GM12878 (cell line): ENCODE results near the gene FMNL2. TPM values are rescaled to one million over a fixed set of nuclear protein-coding genes. Genes with fewer than 3 reads are reported as not detected.

Source experiments
- ATAC-seq: fragments of 200-7000 bp; cut with Tn5 transposase; 3 replicates; pipeline ENCODE4 v1.9.1; 2020; ENCODE audit warnings: mild to moderate bottlenecking, moderate library complexity
- BruUV-seq: library from RNA; stranded (reverse); fragments of 400-500 nt; replicated peaks from 2 replicates; lab custom pipeline; 2021; lab: Mats Ljungman, UMichigan
- CTCF ChIA-PET: fragments of 300-600 bp; sonication (Branson Sonifier 250); formaldehyde crosslinking; extraction: SDS; loops from one replicate; lab custom pipeline; 2021; ENCODE audit warnings: inconsistent platforms; lab: Yijun Ruan, JAX
- POLR2A ChIA-PET: fragments of 350-600 bp; formaldehyde crosslinking; extraction: SDS; loops from one replicate; lab custom pipeline; 2021; ENCODE audit warnings: inconsistent platforms; lab: Charles Lee
- RAD21 ChIA-PET: fragments of 300-600 bp; sonication (Branson Sonifier 250); formaldehyde crosslinking; loops from one replicate; lab custom pipeline; 2023; ENCODE audit warnings: antibody characterized with exemption; ENCODE audit not compliant: unreplicated experiment; lab: Charles Lee
- SMC1A ChIA-PET: fragments of 300-600 bp; sonication (Branson Sonifier 250); formaldehyde crosslinking; loops from one replicate; lab custom pipeline; 2023; ENCODE audit not compliant: unreplicated experiment, uncharacterized antibody; lab: Charles Lee
- DNase-seq: peaks from one replicate; pipeline ENCODE4 v3.0.0-alpha.2; 2011; ENCODE audit warnings: low read depth, low spot score
- FAIRE-seq: peaks from 3 replicates; lab custom pipeline; 2011; peaks lifted over from hg19 to GRCh38; lab: Jason Lieb, UNC
- H2AFZ ChIP-seq: 2 replicates; pipeline ENCODE4 v1.6.0; 2011; ENCODE audit warnings: low read depth, low read length, control low read depth; ENCODE audit not compliant: control insufficient read depth
- H3K27ac ChIP-seq: 2 replicates; pipeline ENCODE4 v1.5.1; 2011; ENCODE audit warnings: control low read depth; ENCODE audit not compliant: control insufficient read depth, insufficient read depth
- H3K27me3 ChIP-seq, 2 experiments: replicated peaks in 1 of 2; 2 replicates each; pipeline versions ENCODE4 v1.6.0 to v1.6.1; 2011; ENCODE audit warnings: low read length in 1 of 2; ENCODE audit not compliant: control insufficient read depth in 2 of 2, insufficient read depth in 2 of 2
- H3K36me3 ChIP-seq, 2 experiments: 2 replicates each; pipeline ENCODE4 v1.5.1; 2011; ENCODE audit warnings: low read length in 1 of 2; ENCODE audit not compliant: control insufficient read depth in 2 of 2, insufficient read depth in 2 of 2
- H3K4me1 ChIP-seq: 2 replicates; pipeline ENCODE4 v1.6.1; 2011; ENCODE audit warnings: mild to moderate bottlenecking, low read length, moderate library complexity, mixed read lengths; ENCODE audit not compliant: control insufficient read depth, insufficient read depth
- H3K4me2 ChIP-seq: 2 replicates; pipeline ENCODE4 v1.6.0; 2011; ENCODE audit warnings: control low read depth; ENCODE audit not compliant: control insufficient read depth, insufficient read depth
- H3K4me3 ChIP-seq: fragments of 200-600 bp; sonication (generic); 2 replicates; pipeline ENCODE4 v1.5.1; 2016
- H3K79me2 ChIP-seq: 2 replicates; pipeline ENCODE4 v1.6.0; 2011; ENCODE audit warnings: low read length; ENCODE audit not compliant: control insufficient read depth, insufficient read depth
- H3K9ac ChIP-seq: 2 replicates; pipeline ENCODE4 v1.8.0; 2011; ENCODE audit warnings: low read length, control low read depth, mixed read lengths; ENCODE audit not compliant: control insufficient read depth, insufficient read depth
- H3K9me3 ChIP-seq: replicated peaks from 3 replicates; pipeline ENCODE4 v1.5.1; 2011; ENCODE audit warnings: mild to moderate bottlenecking, low read length; ENCODE audit not compliant: control insufficient read depth, insufficient read depth
- H4K20me1 ChIP-seq: 2 replicates; pipeline ENCODE4 v1.6.0; 2011; ENCODE audit not compliant: control insufficient read depth, insufficient read depth
- IKZF2 ChIP-seq, 2 experiments: fragments of 450-650 bp; IDR thresholded peaks; 2 replicates each; pipeline ENCODE4 v1.6.1; 2017; ENCODE audit warnings: mild to moderate bottlenecking in 2 of 2, moderate library complexity in 2 of 2
- NFXL1 ChIP-seq: fragments of 450-650 bp; IDR thresholded peaks from 2 replicates; pipeline ENCODE4 v1.6.1; 2017; ENCODE audit warnings: antibody characterized with exemption, mild to moderate bottlenecking, borderline replicate concordance
- PRDM15 ChIP-seq: fragments of 450-650 bp; formaldehyde crosslinking; IDR thresholded peaks from 2 replicates; pipeline ENCODE4 v1.4.0; 2020; ENCODE audit warnings: mild to moderate bottlenecking, moderate library complexity
- RB1 ChIP-seq: fragments of 450-650 bp; formaldehyde crosslinking; IDR thresholded peaks from 2 replicates; pipeline ENCODE4 v1.6.1; 2017; ENCODE audit warnings: mild to moderate bottlenecking, borderline replicate concordance
- WGBS: methylation state at CpG from one replicate; pipeline ENCODE4 v1.1.6; 2016; ENCODE audit warnings: low lambda C conversion rate; ENCODE audit not compliant: insufficient replicate concordance, insufficient coverage; ENCODE audit errors: missing lambda C conversion rate; 5-methylcytosine and 5-hydroxymethylcytosine counted together
- in situ Hi-C: fragments of 300-500 bp; cut with MboI; formaldehyde crosslinking; loops from 9 replicates; pipeline ENCODE4 v1.14.3; 2018; ENCODE audit warnings: mixed read lengths
- intact Hi-C: fragments of 100-400 bp; cut with micrococcal nuclease; formaldehyde crosslinking; loops from one replicate; pipeline ENCODE4 v1.14.2; 2022; ENCODE audit not compliant: unreplicated experiment
- polyA plus RNA-seq, 11 experiments: library from polyadenylated mRNA; depleted of rRNA in 4 of 11; unstranded in 6 of 11; stranded (reverse) in 5 of 11; fragments of >200 nt; fragmentation: Nextera tagmentation in 4 of 11; fragmentation: Illumina TruSeq in 1 of 11; extraction: Ambion mirVana in 4 of 11; extraction: Trizol in 1 of 11; gene quantifications; 1 replicate in 1 of 11; 2 replicates in 10 of 11; pipeline versions ENCODE4 v1.2.1 to v1.2.3, GENCODE V29; 2011 to 2016; ENCODE audit warnings: inconsistent platforms in 2 of 11, missing spikeins in 2 of 11, low read depth in 1 of 11
- total RNA-seq, 4 experiments: library from RNA; depleted of rRNA in 3 of 4; stranded (reverse); fragments of >200 nt in 3 of 4; fragmentation: Illumina TruSeq in 1 of 4; extraction: Trizol in 1 of 4; gene quantifications; 2 replicates each; pipeline versions ENCODE4 v1.2.1 to v1.2.3, GENCODE V29; 2013 to 2021

Gene FMNL2
- total and polyA plus RNA-seq, 10 of the 15 experiments (the other 5 are each of a cell fraction or from before 2014, with no cell fraction given) = 0.13 to 9.9 (median 0.35) TPM

- DNase-seq (no peak), ATAC-seq (no peak)
- Histone ChIP-seq H2AFZ (no peak overlapping the region), H3K4me2 (no peak overlapping the region), H3K9ac (no peak overlapping the region), H3K36me3 (no peaks in the 10 kb centered on the region), H3K27ac (no peak overlapping the region), H3K4me3 (no peak overlapping the region), H3K27me3 (no peaks in the 10 kb centered on the region), H3K9me3 (no peaks in the 10 kb centered on the region), H4K20me1 (no peaks in the 10 kb centered on the region)
- ChIA-PET RAD21 (interaction anchor here (1.0 kb wide), 1 partner anchor 25 kb away, joined by 3 read pairs; no protein-coding TSS in a partner anchor), CTCF (interaction anchor here (1.7 to 1.8 kb wide), 2 partner anchors 11 to 136 kb away, joined by 4 to 7 read pairs; no protein-coding TSS in a partner anchor), SMC1A (interaction anchor here (0.8 to 1.6 kb wide), 4 partner anchors 11 to 75 kb away, joined by 3 to 4 read pairs (median 3); no protein-coding TSS in a partner anchor)
- in situ Hi-C loops = no loop called here
- 36% methylated on average over 4 of the region's 4 CpGs for WGBS
- intact Hi-C loops = no loop called here
- BruUV-seq = no TSS peak
- TF ChIP-seq IKZF2 (IDR thresholded peaks at IDR 0.05) (no peak), NFXL1 (no peak), PRDM15 (CRISPR knock-in tag) (no peak), RB1 (no peak)
- TF ChIP-seq, all 136 proteins: peak for 0
- POLR2A ChIA-PET = no interaction called here
- no peak for FAIRE-seq
- Histone ChIP-seq H3K4me1 (no peaks in the 10 kb centered on the region), H3K79me2 (no peaks in the 10 kb centered on the region)
These were observed 208.1 kb downstream of the FMNL2 start for GRCh38 chr2:152542995-152543481.
